ENCODE data around the gene ABCB10. TPM values are rescaled to one million over a fixed set of nuclear protein-coding genes. Genes with fewer than 3 reads are reported as not detected.

Gene ABCB10
- total RNA-seq, 1 donor: 13.4 TPM

- H3K4me1 ChIP-seq (ENCODE audit: insufficient read depth, low read length): peaks cover 9% of the 10 kb centered on the region
- no peaks in the 10 kb centered on the region for H3K27me3 ChIP-seq (ENCODE audit: insufficient read depth, low read length)
- no peak overlapping the region for H3K27ac ChIP-seq (ENCODE audit: low read depth, low read length)
- H3K4me2 ChIP-seq (ENCODE audit: insufficient read depth, low read length): no peak overlapping the region
- H2AFZ ChIP-seq (ENCODE audit: low read length): no peak overlapping the region
- H3K4me3 ChIP-seq (ENCODE audit: insufficient read depth, low read length): no peak overlapping the region
- peaks cover 29% of the 10 kb centered on the region for H4K20me1 ChIP-seq (ENCODE audit: insufficient read depth, low read length)
- peaks cover 80% of the 10 kb centered on the region for H3K79me2 ChIP-seq (ENCODE audit: insufficient read depth, low read length)
- TF ChIP-seq CTCF (IDR thresholded peaks at IDR 0.05; ENCODE audit: extremely low read depth, low read depth, low read length): no peak
- DNase-seq (ENCODE audit: insufficient read length, low spot score, missing footprints): no peak
- no peaks in the 10 kb centered on the region for H3K36me3 ChIP-seq (ENCODE audit: insufficient read depth, low read length)
- H3K9me3 ChIP-seq (ENCODE audit: low read depth, low read length): no peaks in the 10 kb centered on the region
Observed at GRCh38 chr1:229552732-229553131, 5.8 kb downstream of the ABCB10 start.

GRCh38 chr1:229550812-229551567 lies 7.5 kb downstream of the ABCB10 start:
- H3K4me2 ChIP-seq (ENCODE audit: insufficient read depth, low read length): no peak overlapping the region
- no peaks in the 10 kb centered on the region for H3K9me3 ChIP-seq (ENCODE audit: low read depth, low read length)
- no peak overlapping the region for H3K4me3 ChIP-seq (ENCODE audit: insufficient read depth, low read length)
- no peak overlapping the region for H3K27ac ChIP-seq (ENCODE audit: low read depth, low read length)
- no peaks in the 10 kb centered on the region for H3K27me3 ChIP-seq (ENCODE audit: insufficient read depth, low read length)
- H4K20me1 ChIP-seq (ENCODE audit: insufficient read depth, low read length): peaks cover 20% of the 10 kb centered on the region
- peaks cover 63% of the 10 kb centered on the region for H3K79me2 ChIP-seq (ENCODE audit: insufficient read depth, low read length)
- TF ChIP-seq CTCF (IDR thresholded peaks at IDR 0.05; ENCODE audit: extremely low read depth, low read depth, low read length): no peak
- no peak overlapping the region for H2AFZ ChIP-seq (ENCODE audit: low read length)
- no peaks in the 10 kb centered on the region for H3K4me1 ChIP-seq (ENCODE audit: insufficient read depth, low read length)
- no peak for DNase-seq (ENCODE audit: insufficient read length, low spot score, missing footprints)
- H3K36me3 ChIP-seq (ENCODE audit: insufficient read depth, low read length): peaks cover 8% of the 10 kb centered on the region

- H3K27ac ChIP-seq (ENCODE audit: low read depth, low read length): no peak overlapping the region
- peaks cover 15% of the 10 kb centered on the region for H3K36me3 ChIP-seq (ENCODE audit: insufficient read depth, low read length)
- peaks cover 4% of the 10 kb centered on the region for H4K20me1 ChIP-seq (ENCODE audit: insufficient read depth, low read length)
- H2AFZ ChIP-seq (ENCODE audit: low read length): no peak overlapping the region
- TF ChIP-seq CTCF (IDR thresholded peaks at IDR 0.05; ENCODE audit: extremely low read depth, low read depth, low read length): no peak
- H3K4me2 ChIP-seq (ENCODE audit: insufficient read depth, low read length): no peak overlapping the region
- no peaks in the 10 kb centered on the region for H3K27me3 ChIP-seq (ENCODE audit: insufficient read depth, low read length)
- H3K79me2 ChIP-seq (ENCODE audit: insufficient read depth, low read length): peaks cover 33% of the 10 kb centered on the region
- no peak overlapping the region for H3K4me3 ChIP-seq (ENCODE audit: insufficient read depth, low read length)
- DNase-seq (ENCODE audit: insufficient read length, low spot score, missing footprints): no peak
- H3K9me3 ChIP-seq (ENCODE audit: low read depth, low read length): no peaks in the 10 kb centered on the region
- H3K4me1 ChIP-seq (ENCODE audit: insufficient read depth, low read length): no peaks in the 10 kb centered on the region
Observed at GRCh38 chr1:229547542-229547941, 11.0 kb downstream of the ABCB10 start.

GRCh38 chr1:229544587-229544986 lies 13.9 kb downstream of the ABCB10 start:
- Histone ChIP-seq H2AFZ (ENCODE audit: low read length) (no peak overlapping the region), H3K9me3 (ENCODE audit: low read depth, low read length) (no peaks in the 10 kb centered on the region), H3K36me3 (ENCODE audit: insufficient read depth, low read length) (peaks cover 30% of the 10 kb centered on the region)

More at GRCh38 chr1:229544587-229544986, 13.9 kb downstream of the ABCB10 start:
- Histone ChIP-seq H3K4me3 (ENCODE audit: insufficient read depth, low read length) (no peak overlapping the region), H3K4me2 (ENCODE audit: insufficient read depth, low read length) (no peak overlapping the region), H3K4me1 (ENCODE audit: insufficient read depth, low read length) (no peaks in the 10 kb centered on the region), H3K27ac (ENCODE audit: low read depth, low read length) (no peak overlapping the region), H3K79me2 (ENCODE audit: insufficient read depth, low read length) (peaks cover 8% of the 10 kb centered on the region), H4K20me1 (ENCODE audit: insufficient read depth, low read length) (no peaks in the 10 kb centered on the region), H3K27me3 (ENCODE audit: insufficient read depth, low read length) (no peaks in the 10 kb centered on the region)
- no peak for TF ChIP-seq CTCF (IDR thresholded peaks at IDR 0.05; ENCODE audit: extremely low read depth, low read depth, low read length)
- no peak for DNase-seq (ENCODE audit: insufficient read length, low spot score, missing footprints)
